Measurements from ENCODE around the gene CDH23.

DNA sequence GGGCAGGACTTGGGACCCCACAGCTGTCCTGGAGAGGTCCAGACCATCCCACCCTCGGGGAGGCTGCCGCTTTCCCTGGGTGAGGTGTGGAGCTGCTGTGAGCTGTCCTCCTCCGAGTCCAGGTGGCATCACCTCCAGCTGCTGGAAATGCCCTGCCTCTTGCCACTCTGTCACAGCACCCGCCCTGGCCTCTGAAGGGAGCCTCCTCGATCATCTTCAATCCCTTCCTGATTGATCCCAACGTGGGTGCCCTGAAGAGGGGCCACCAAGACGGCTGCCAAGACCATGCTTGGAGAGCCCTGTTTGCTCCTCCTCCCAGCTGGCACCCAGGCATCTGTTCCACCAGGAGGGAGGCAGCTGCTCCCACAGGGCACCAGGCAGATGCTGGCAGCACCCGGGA lies 318.3 kb downstream of the CDH23 start:
- TF ChIP-seq, protein P1, sequence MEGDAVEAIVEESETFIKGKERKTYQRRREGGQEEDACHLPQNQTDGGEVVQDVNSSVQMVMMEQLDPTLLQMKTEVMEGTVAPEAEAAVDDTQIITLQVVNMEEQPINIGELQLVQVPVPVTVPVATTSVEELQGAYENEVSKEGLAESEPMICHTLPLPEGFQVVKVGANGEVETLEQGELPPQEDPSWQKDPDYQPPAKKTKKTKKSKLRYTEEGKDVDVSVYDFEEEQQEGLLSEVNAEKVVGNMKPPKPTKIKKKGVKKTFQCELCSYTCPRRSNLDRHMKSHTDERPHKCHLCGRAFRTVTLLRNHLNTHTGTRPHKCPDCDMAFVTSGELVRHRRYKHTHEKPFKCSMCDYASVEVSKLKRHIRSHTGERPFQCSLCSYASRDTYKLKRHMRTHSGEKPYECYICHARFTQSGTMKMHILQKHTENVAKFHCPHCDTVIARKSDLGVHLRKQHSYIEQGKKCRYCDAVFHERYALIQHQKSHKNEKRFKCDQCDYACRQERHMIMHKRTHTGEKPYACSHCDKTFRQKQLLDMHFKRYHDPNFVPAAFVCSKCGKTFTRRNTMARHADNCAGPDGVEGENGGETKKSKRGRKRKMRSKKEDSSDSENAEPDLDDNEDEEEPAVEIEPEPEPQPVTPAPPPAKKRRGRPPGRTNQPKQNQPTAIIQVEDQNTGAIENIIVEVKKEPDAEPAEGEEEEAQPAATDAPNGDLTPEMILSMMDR (IDR thresholded peaks at IDR 0.05), result no peak
- TF ChIP-seq POLR2AphosphoS5 (IDR thresholded peaks at IDR 0.05; ENCODE audit: insufficient read depth in 1 of 2, low read depth in 1 of 2), result no peak
- TF ChIP-seq POLR2A (IDR thresholded peaks at IDR 0.05), result no peak

Data from vagina (tissue), 2 donors.